Measurements from ENCODE around the gene SURF6. TPM values are rescaled to one million over a fixed set of nuclear protein-coding genes. Genes with fewer than 3 reads are reported as not detected.

SURF6 gene
- total and polyA plus RNA-seq, 2 of the 8 experiments (the other 6 are each of a cell fraction or from before 2014, with no cell fraction given): 6.1 to 23.7 TPM

- Histone ChIP-seq H2BK12ac (ENCODE audit: low read depth, low read length) (no peak overlapping the region), H3K36me3 (ENCODE audit: control insufficient read depth in 2 of 4, insufficient read depth in 4 of 4, low read length in 3 of 4) (no peaks in the 10 kb centered on the region), H3K56ac (replicated peaks; ENCODE audit: insufficient read length, low read depth, low read length) (no peak overlapping the region), H3K23me2 (ENCODE audit: low read depth, low read length) (no peaks in the 10 kb centered on the region), H3K79me2 (ENCODE audit: control insufficient read depth in 1 of 2, insufficient read depth in 2 of 2, low read length in 2 of 2) (no peaks in the 10 kb centered on the region), H3K4ac (replicated peaks; ENCODE audit: insufficient read length, low read depth, low read length) (no peak overlapping the region), H3K9me3 (ENCODE audit: insufficient read depth in 2 of 2, low read depth in 1 of 2, low read length in 1 of 2) (no peaks in the 10 kb centered on the region; a peak in 1 of 4 replicates), H3K4me3 (ENCODE audit: extremely low read depth in 1 of 4, insufficient read depth in 2 of 4, low read depth in 3 of 4, low read length in 4 of 4) (no peak overlapping the region), H4K91ac (replicated peaks; ENCODE audit: insufficient read length, low read length) (no peak overlapping the region), H2BK15ac (ENCODE audit: low read length) (no peak overlapping the region), H2BK20ac (ENCODE audit: low read length) (no peak overlapping the region), H3K79me1 (ENCODE audit: low read depth, low read length) (no peaks in the 10 kb centered on the region), H3K27me3 (replicated peaks in 1 of 4; ENCODE audit: control insufficient read depth in 3 of 4, extremely low read depth in 1 of 4, insufficient read depth in 3 of 4, low read length in 3 of 4) (no peaks in the 10 kb centered on the region), H4K8ac (ENCODE audit: extremely low read depth, insufficient read depth, low read length) (no peak overlapping the region), H3K27ac (ENCODE audit: low read depth, low read length) (no peak overlapping the region), H4K20me1 (replicated peaks in 1 of 2; ENCODE audit: control insufficient read depth in 1 of 2, insufficient read depth in 2 of 2, low read length in 2 of 2) (no peaks in the 10 kb centered on the region), H3K23ac (ENCODE audit: insufficient read length) (no peak overlapping the region), H3K4me2 (ENCODE audit: insufficient read depth in 1 of 2, low read depth in 2 of 2, low read length in 2 of 2) (no peak overlapping the region), H3K18ac (ENCODE audit: extremely low read depth, low read length) (no peak overlapping the region), H3K14ac (ENCODE audit: insufficient read length) (no peak overlapping the region), H2BK5ac (ENCODE audit: low read depth, low read length) (no peak overlapping the region), H2AK5ac (ENCODE audit: low read depth, low read length) (no peak overlapping the region), H3K4me1 (replicated peaks in 1 of 4; ENCODE audit: control insufficient read depth in 3 of 4, insufficient read depth in 4 of 4, low read length in 3 of 4) (no peaks in the 10 kb centered on the region), H4K5ac (ENCODE audit: insufficient read length, low read depth, low read length) (no peak overlapping the region), H2BK120ac (replicated peaks; ENCODE audit: low read depth, low read length) (no peak overlapping the region), H2AFZ (ENCODE audit: low read length) (no peak overlapping the region), H3K9ac (replicated peaks in 1 of 4; ENCODE audit: extremely low read depth in 1 of 4, low read depth in 3 of 4, low read length in 3 of 4) (no peak overlapping the region)
- WGBS, 2 experiments (ENCODE audit: extremely low coverage in 1 of 2, insufficient coverage in 1 of 2, insufficient read length in 1 of 2, insufficient replicate concordance in 2 of 2, low coverage in 1 of 2, low lambda C conversion rate in 2 of 2, missing lambda C conversion rate in 1 of 2): 88% methylated on average over 13 of the region's 13 CpGs; no CpG with 5 or more reads in 1 of the 2 experiments
- no peak for TF ChIP-seq HDAC6 (IDR thresholded peaks at IDR 0.05; ENCODE audit: low read depth, low read length)
- TF ChIP-seq TBP (IDR thresholded peaks at IDR 0.05; ENCODE audit: low read depth, low read length): no peak
- TF ChIP-seq SIX5 (IDR thresholded peaks at IDR 0.05; ENCODE audit: low read depth, low read length): no peak
- ChIA-PET CTCF (ENCODE audit: partially characterized antibody) (interaction anchor here (1.2 kb wide), 1 partner anchor 63 kb away, joined by 4 read pairs; no protein-coding TSS in a partner anchor), POLR2A (ENCODE audit: partially characterized antibody) (interaction anchor here (1.2 kb wide), 1 partner anchor 52 kb away, joined by 3 read pairs; no protein-coding TSS in a partner anchor)
- FAIRE-seq (no peak), DNase-seq (ENCODE audit: low read depth in 1 of 2, low spot score in 2 of 2) (no peak)
Measured at GRCh38 chr9:133301253-133302230, 34.4 kb downstream of the SURF6 start.
